ENCODE results near the gene TPX2. TPM values are rescaled to one million over a fixed set of nuclear protein-coding genes. Genes with fewer than 3 reads are reported as not detected.
"Not testable (repeated sequence)": the region's sequence is repeated elsewhere in the genome, so short reads cannot be mapped to it uniquely, and the experiment has no call there.

The TPX2 gene
- total RNA-seq, 2 experiments from 2014 or later: 0.85 to 0.89 TPM

GRCh38 chr20:31740656-31741323, 1.7 kb downstream of the TPX2 start:
- Mint-ChIP-seq H3K36me3 (ENCODE audit: low read depth) (no peaks in the 10 kb centered on the region), H3K27ac (no peak overlapping the region), H3K27me3 (no peaks in the 10 kb centered on the region), H3K4me1 (ENCODE audit: low read depth) (no peaks in the 10 kb centered on the region), H3K4me3 (no peak overlapping the region), H3K9me3 (no peaks in the 10 kb centered on the region)
- no peak for TF ChIP-seq CTCF (IDR thresholded peaks at IDR 0.05)
- Histone ChIP-seq H3K4me3 (ENCODE audit: low read length) (no peak overlapping the region), H3K27me3 (ENCODE audit: control insufficient read depth in 1 of 2, insufficient read depth in 2 of 2, low read length in 2 of 2) (no peaks in the 10 kb centered on the region), H3K36me3 (ENCODE audit: insufficient read depth, low read length) (no peaks in the 10 kb centered on the region), H3K9me3 (ENCODE audit: control insufficient read depth in 1 of 2, insufficient read depth in 1 of 2, low read length in 2 of 2) (no peaks in the 10 kb centered on the region), H3K4me1 (ENCODE audit: insufficient read depth, low read length) (peaks cover 18% of the 10 kb centered on the region), H3K27ac (ENCODE audit: low read depth in 1 of 2, low read length in 2 of 2) (no peak overlapping the region)
- ATAC-seq (ENCODE audit: poor library complexity) (no peak), DNase-seq (no peak)
- intact Hi-C loops (cut with DNase I, micrococcal nuclease): no loop called here
- ChIA-PET CTCF (interaction anchor here (1.2 to 2.7 kb wide), 2 partner anchors 17 to 128 kb away, joined by 3 to 14 read pairs; no protein-coding TSS in a partner anchor), POLR2A (no interaction called here)

- intact Hi-C loops (cut with DNase I, micrococcal nuclease): no loop called here
- Mint-ChIP-seq H3K4me3 (no peak overlapping the region), H3K9me3 (no peaks in the 10 kb centered on the region), H3K27ac (no peak overlapping the region), H3K4me1 (ENCODE audit: low read depth) (peaks cover 7% of the 10 kb centered on the region), H3K36me3 (ENCODE audit: low read depth) (no peaks in the 10 kb centered on the region), H3K27me3 (no peaks in the 10 kb centered on the region)
- DNase-seq: no peak
- Histone ChIP-seq H3K36me3 (ENCODE audit: insufficient read depth, low read length) (no peaks in the 10 kb centered on the region), H3K4me1 (ENCODE audit: insufficient read depth, low read length) (no peaks in the 10 kb centered on the region), H3K4me3 (ENCODE audit: low read length) (no peak overlapping the region), H3K9me3 (ENCODE audit: control insufficient read depth in 1 of 2, insufficient read depth in 1 of 2, low read length in 2 of 2) (no peaks in the 10 kb centered on the region), H3K27ac (ENCODE audit: low read depth in 1 of 2, low read length in 2 of 2) (no peak overlapping the region), H3K27me3 (ENCODE audit: control insufficient read depth in 1 of 2, insufficient read depth in 2 of 2, low read length in 2 of 2) (no peaks in the 10 kb centered on the region)
- CTCF ChIA-PET: interaction anchor here (0.9 to 1.8 kb wide), 2 partner anchors 23 to 85 kb away, joined by 3 to 5 read pairs; no protein-coding TSS in a partner anchor
- no peak for ATAC-seq (ENCODE audit: poor library complexity)
- POLR2A ChIA-PET: no interaction called here
- TF ChIP-seq CTCF (IDR thresholded peaks at IDR 0.05): no peak
Measured at GRCh38 chr20:31746068-31746878, 7.2 kb downstream of the TPX2 start.

DNA sequence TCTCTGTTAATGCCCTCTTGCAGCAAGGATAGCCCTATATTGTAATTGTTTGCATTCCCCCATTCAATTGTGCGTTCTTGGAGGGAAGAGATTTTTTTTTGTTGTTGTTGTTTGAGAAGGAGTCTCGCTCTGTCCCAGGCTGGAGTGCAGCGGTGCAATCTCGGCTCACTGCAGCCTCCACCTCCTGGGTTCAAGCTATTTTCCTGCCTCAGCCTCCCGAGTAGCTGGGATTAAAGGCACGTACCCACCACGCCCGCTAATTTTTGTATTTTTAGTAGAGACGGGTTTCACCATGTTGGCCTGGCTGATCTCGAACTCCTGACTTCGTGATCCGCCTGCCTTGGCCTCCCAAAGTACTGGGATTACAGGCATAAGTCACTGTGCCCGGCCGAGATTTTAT, 7.9 kb downstream of the TPX2 start:
- H3K4me1 ChIP-seq (ENCODE audit: insufficient read depth, low read length); H3K27ac Mint-ChIP-seq; H3K27me3 ChIP-seq (ENCODE audit: control insufficient read depth in 1 of 2, insufficient read depth in 2 of 2, low read length in 2 of 2); H3K36me3 Mint-ChIP-seq (ENCODE audit: low read depth); H3K36me3 ChIP-seq (ENCODE audit: insufficient read depth, low read length); H3K9me3 ChIP-seq (ENCODE audit: control insufficient read depth in 1 of 2, insufficient read depth in 1 of 2, low read length in 2 of 2); intact Hi-C loops (cut with DNase I, micrococcal nuclease); H3K4me1 Mint-ChIP-seq (ENCODE audit: low read depth); H3K27ac ChIP-seq (ENCODE audit: low read depth in 1 of 2, low read length in 2 of 2); H3K4me3 Mint-ChIP-seq; H3K4me3 ChIP-seq (ENCODE audit: low read length); ATAC-seq (ENCODE audit: poor library complexity); DNase-seq; H3K27me3 Mint-ChIP-seq; H3K9me3 Mint-ChIP-seq: not testable (repeated sequence)
- ChIA-PET POLR2A (interaction anchor here (1.0 kb wide), 1 partner anchor 142 kb away, joined by 3 read pairs; the partner anchor contains the start of gene ID1), CTCF (interaction anchor here (0.9 kb wide), 1 partner anchor 23 kb away, joined by 3 read pairs; no protein-coding TSS in a partner anchor)

All from CD4-positive, alpha-beta T cell (primary cell).